H1 (cell line): ENCODE measurements around the gene C1orf50. TPM values are rescaled to one million over a fixed set of nuclear protein-coding genes. Genes with fewer than 3 reads are reported as not detected.
A peak's percentile ranks its signal among the peaks of the same experiment; 100 is the strongest.

Experiments used
- CTCF ChIA-PET: fragments of 300-600 bp; sonication (Branson Sonifier 250); formaldehyde crosslinking; loops from one replicate; lab custom pipeline; 2021; ENCODE audit not compliant: partially characterized antibody; lab: Charles Lee
- POLR2A ChIA-PET: fragments of 300-600 bp; sonication (Branson Sonifier 250); formaldehyde crosslinking; loops from one replicate; lab custom pipeline; 2021; ENCODE audit warnings: inconsistent platforms; ENCODE audit not compliant: partially characterized antibody; lab: Charles Lee
- DNase-seq, 2 experiments: peaks; one replicate each; pipeline versions ENCODE4 v3.0.0 to v3.0.0-alpha.2; 2010 to 2022; ENCODE audit warnings: low spot score in 2 of 2, low read depth in 1 of 2, mixed read lengths in 1 of 2
- FAIRE-seq: peaks from 2 replicates; lab custom pipeline; 2011; peaks lifted over from hg19 to GRCh38; lab: Jason Lieb, UNC
- H2AFZ ChIP-seq: 2 replicates; pipeline ENCODE4 v1.8.1; 2012; ENCODE audit warnings: low read length, inconsistent platforms
- H2AK5ac ChIP-seq: 2 replicates; pipeline ENCODE4 v1.6.1; 2013; ENCODE audit warnings: low read depth, low read length
- H2BK120ac ChIP-seq: replicated peaks from 2 replicates; pipeline ENCODE3; 2013; ENCODE audit warnings: low read depth, low read length, inconsistent platforms
- H2BK12ac ChIP-seq: 2 replicates; pipeline ENCODE4 v1.6.1; 2013; ENCODE audit warnings: low read depth, low read length
- H2BK15ac ChIP-seq: 2 replicates; pipeline ENCODE4 v1.6.1; 2013; ENCODE audit warnings: low read length
- H2BK20ac ChIP-seq: 2 replicates; pipeline ENCODE4 v1.6.1; 2013; ENCODE audit warnings: low read length
- H2BK5ac ChIP-seq: 2 replicates; pipeline ENCODE4 v1.6.1; 2013; ENCODE audit warnings: low read depth, low read length
- H3K14ac ChIP-seq: 2 replicates; pipeline ENCODE4 v1.6.1; 2013; ENCODE audit warnings: inconsistent platforms; ENCODE audit not compliant: insufficient read length
- H3K18ac ChIP-seq: 2 replicates; pipeline ENCODE4 v1.6.1; 2013; ENCODE audit warnings: low read length; ENCODE audit errors: extremely low read depth
- H3K23ac ChIP-seq: 2 replicates; pipeline ENCODE4 v1.6.1; 2013; ENCODE audit warnings: inconsistent platforms; ENCODE audit not compliant: insufficient read length
- H3K23me2 ChIP-seq: 2 replicates; pipeline ENCODE4 v1.6.1; 2013; ENCODE audit warnings: low read depth, low read length
- H3K27ac ChIP-seq: 2 replicates; pipeline ENCODE4 v1.6.1; 2011; ENCODE audit warnings: low read depth, low read length, inconsistent platforms
- H3K27me3 ChIP-seq, 4 experiments: replicated peaks in 1 of 4; 1 replicate in 1 of 4; 2 replicates in 3 of 4; pipeline versions ENCODE4 v1.6.1 to v1.8.1; 2011 to 2013; ENCODE audit warnings: low read length in 3 of 4, mild to moderate bottlenecking in 3 of 4, inconsistent platforms in 2 of 4, mixed read lengths in 2 of 4, moderate library complexity in 1 of 4; ENCODE audit not compliant: control insufficient read depth in 3 of 4, insufficient read depth in 3 of 4; ENCODE audit errors: extremely low read depth in 1 of 4
- H3K36me3 ChIP-seq, 4 experiments: 2 replicates each; pipeline versions ENCODE4 v1.6.1 to v1.8.1; 2011 to 2013; ENCODE audit warnings: mild to moderate bottlenecking in 4 of 4, low read length in 3 of 4, moderate library complexity in 2 of 4, control low read depth in 1 of 4, inconsistent platforms in 1 of 4; ENCODE audit not compliant: insufficient read depth in 4 of 4, control insufficient read depth in 2 of 4
- H3K4ac ChIP-seq: replicated peaks from 2 replicates; pipeline ENCODE3; 2013; ENCODE audit warnings: low read length, low read depth, mixed read lengths, inconsistent platforms; ENCODE audit not compliant: insufficient read length
- H3K4me1 ChIP-seq, 4 experiments: replicated peaks in 1 of 4; 1 replicate in 1 of 4; 2 replicates in 3 of 4; pipeline versions ENCODE4 v1.6.1 to v1.8.1; 2011 to 2013; ENCODE audit warnings: low read length in 3 of 4, inconsistent platforms in 2 of 4, mixed read lengths in 1 of 4; ENCODE audit not compliant: insufficient read depth in 4 of 4, control insufficient read depth in 3 of 4
- H3K4me2 ChIP-seq, 2 experiments: 2 replicates each; pipeline versions ENCODE4 v1.6.1 to v1.8.1; 2011 to 2013; ENCODE audit warnings: low read depth in 2 of 2, low read length in 2 of 2, control low read depth in 1 of 2, inconsistent platforms in 1 of 2, mild to moderate bottlenecking in 1 of 2; ENCODE audit not compliant: insufficient read depth in 1 of 2
- H3K4me3 ChIP-seq, 4 experiments: fragments of 200-600, 300-600 bp in 1 of 4; sonication (generic), shearing (Covaris generic), sonication (Bioruptor Twin) in 1 of 4; 2 replicates each; pipeline versions ENCODE4 v1.5.1 to v1.8.1; 2011 to 2016; ENCODE audit warnings: low read length in 4 of 4, low read depth in 3 of 4, control low read depth in 2 of 4, inconsistent platforms in 2 of 4, mild to moderate bottlenecking in 2 of 4, mixed read lengths in 1 of 4, moderate library complexity in 1 of 4; ENCODE audit not compliant: insufficient read depth in 2 of 4; ENCODE audit errors: extremely low read depth in 1 of 4
- H3K56ac ChIP-seq: replicated peaks from 2 replicates; pipeline ENCODE3; 2013; ENCODE audit warnings: low read depth, mild to moderate bottlenecking, mixed read lengths, low read length, inconsistent platforms; ENCODE audit not compliant: insufficient read length
- H3K79me1 ChIP-seq: 2 replicates; pipeline ENCODE4 v1.6.1; 2013; ENCODE audit warnings: low read depth, low read length, control low read depth
- H3K79me2 ChIP-seq, 2 experiments: 2 replicates each; pipeline versions ENCODE4 v1.6.1 to v1.8.1; 2012 to 2013; ENCODE audit warnings: low read length in 2 of 2, mild to moderate bottlenecking in 2 of 2, inconsistent platforms in 1 of 2; ENCODE audit not compliant: insufficient read depth in 2 of 2, control insufficient read depth in 1 of 2
- H3K9ac ChIP-seq, 4 experiments: replicated peaks in 1 of 4; 1 replicate in 1 of 4; 2 replicates in 3 of 4; pipeline versions ENCODE4 v1.6.1 to v1.8.1; 2011 to 2013; ENCODE audit warnings: low read depth in 3 of 4, low read length in 3 of 4, control low read depth in 2 of 4, mild to moderate bottlenecking in 2 of 4, moderate library complexity in 2 of 4, inconsistent platforms in 1 of 4; ENCODE audit errors: extremely low read depth in 1 of 4
- H3K9me3 ChIP-seq, 2 experiments: 2 replicates each; pipeline versions ENCODE4 v1.6.1 to v1.8.1; 2012 to 2013; ENCODE audit warnings: mild to moderate bottlenecking in 2 of 2, moderate library complexity in 2 of 2, control low read depth in 1 of 2, inconsistent platforms in 1 of 2, low read depth in 1 of 2, low read length in 1 of 2, mixed read lengths in 1 of 2; ENCODE audit not compliant: insufficient read depth in 2 of 2
- H4K20me1 ChIP-seq, 2 experiments: replicated peaks in 1 of 2; 2 replicates each; pipeline versions ENCODE3 to v1.8.1; 2011 to 2013; ENCODE audit warnings: inconsistent platforms in 2 of 2, low read length in 2 of 2, mild to moderate bottlenecking in 1 of 2; ENCODE audit not compliant: insufficient read depth in 2 of 2, control insufficient read depth in 1 of 2
- H4K5ac ChIP-seq: 2 replicates; pipeline ENCODE4 v1.6.1; 2013; ENCODE audit warnings: low read length, low read depth, mixed read lengths, inconsistent platforms; ENCODE audit not compliant: insufficient read length
- H4K8ac ChIP-seq: 2 replicates; pipeline ENCODE4 v1.8.0; 2013; ENCODE audit warnings: mild to moderate bottlenecking, moderate library complexity, low read length, inconsistent platforms; ENCODE audit not compliant: insufficient read depth; ENCODE audit errors: extremely low read depth
- H4K91ac ChIP-seq: replicated peaks from 2 replicates; pipeline ENCODE3; 2013; ENCODE audit warnings: low read length, mixed read lengths, inconsistent platforms; ENCODE audit not compliant: insufficient read length
- CREB1 ChIP-seq: IDR thresholded peaks from 2 replicates; pipeline ENCODE4 v1.6.1; 2012; ENCODE audit warnings: inconsistent platforms
- HDAC2 ChIP-seq, 2 experiments: fragments of 300-600 bp in 1 of 2; sonication (generic) in 1 of 2; IDR thresholded peaks; 2 replicates each; pipeline ENCODE4 v1.6.1; 2011 to 2012; ENCODE audit warnings: low read depth in 2 of 2, low read length in 2 of 2, mild to moderate bottlenecking in 2 of 2, moderate library complexity in 2 of 2, borderline replicate concordance in 1 of 2, inconsistent platforms in 1 of 2
- KDM1A ChIP-seq: fragments of 200-600, 300-600 bp; sonication (generic); IDR thresholded peaks from 2 replicates; pipeline ENCODE4 v1.7.1; 2016; ENCODE audit warnings: mild to moderate bottlenecking, low read length, borderline replicate concordance
- SIRT6 ChIP-seq: IDR thresholded peaks from one replicate; pipeline ENCODE4 v1.7.1; 2012; ENCODE audit warnings: low read length, inconsistent platforms
- WGBS, 2 experiments: shearing (Covaris generic) in 1 of 2; methylation state at CpG; one replicate each; pipeline versions ENCODE4 v1.1.6 to v1.1.7; 2013 to 2015; ENCODE audit warnings: low lambda C conversion rate in 2 of 2, mixed read lengths in 2 of 2, inconsistent platforms in 1 of 2, low coverage in 1 of 2, missing lambda C conversion rate in 1 of 2; ENCODE audit not compliant: insufficient replicate concordance in 2 of 2, insufficient coverage in 1 of 2, insufficient read length in 1 of 2; ENCODE audit errors: extremely low coverage in 1 of 2, missing lambda C conversion rate in 1 of 2; 5-methylcytosine and 5-hydroxymethylcytosine counted together
- long read RNA-seq, 2 experiments: library from RNA in 1 of 2; library from capped mRNA in 1 of 2; stranded (forward); transcript quantifications; one replicate each; pipeline ENCODE4 v2.0.0, GENCODE V29; 2021; ENCODE audit warnings: inconsistent platforms in 1 of 2
- polyA minus RNA-seq, 3 experiments: library from RNA; depleted of rRNA, polyadenylated mRNA; stranded (reverse); fragments of >200 nt; gene quantifications; 1 replicate in 2 of 3; 2 replicates in 1 of 3; pipeline ENCODE4 v1.2.3, GENCODE V29; 2011
- polyA plus RNA-seq, 7 experiments: library from polyadenylated mRNA; depleted of rRNA in 3 of 7; stranded (reverse) in 5 of 7; unstranded in 2 of 7; fragments of >200 nt in 5 of 7; fragments of 200-250 nt in 2 of 7; gene quantifications; 1 replicate in 5 of 7; 2 replicates in 1 of 7; 4 replicates in 1 of 7; pipeline versions ENCODE4 v1.2.1 to v1.2.3, GENCODE V29; 2011 to 2013; ENCODE audit warnings: missing spikeins in 2 of 7, mixed read lengths in 2 of 7
- total RNA-seq: library from RNA; stranded (reverse); fragmentation: NEBNext Ultra II Directional; extraction: Animal tissue kit (Norgen Biotek cat#: 25700); gene quantifications from 2 replicates; pipeline ENCODE4 v1.2.1, GENCODE V29; 2021
- TF ChIP-seq, protein P1 (sequence below), 3 experiments: IDR thresholded peaks; 1 replicate in 2 of 3; 2 replicates in 1 of 3; pipeline versions ENCODE4 v1.5.1 to v1.6.1; 2011; ENCODE audit warnings: low read length in 3 of 3, mild to moderate bottlenecking in 3 of 3, inconsistent platforms in 2 of 3, low read depth in 1 of 3, moderate library complexity in 1 of 3; ENCODE audit not compliant: insufficient read depth in 1 of 3; ENCODE audit errors: control extremely low read depth in 1 of 3

The C1orf50 gene
- 6.9 and 7.1 TPM in 2 replicates for total RNA-seq
- 2.1 and 3.2 TPM in 2 replicates for polyA plus RNA-seq (2011; rRNA removed)
- polyA plus RNA-seq (2011; cell fraction: cytosol; rRNA removed): 4.0 TPM
- 1.5 TPM for polyA plus RNA-seq (2011; cell fraction: nucleus; rRNA removed)
- polyA plus RNA-seq (2012, experiment 1 of 2): 2.5 to 6.3 TPM (median 3.1 TPM) in 4 replicates
- 0.60 TPM for polyA plus RNA-seq (2012, experiment 2 of 2)
- polyA plus RNA-seq (2013, experiment 1 of 2): 2.6 TPM
- polyA plus RNA-seq (2013, experiment 2 of 2): 2.3 TPM
- polyA minus RNA-seq (2011; rRNA and poly(A)+ RNA removed): 2.2 and 3.3 TPM in 2 replicates
- 2.5 TPM for polyA minus RNA-seq (2011; cell fraction: cytosol; rRNA and poly(A)+ RNA removed)
- polyA minus RNA-seq (2011; cell fraction: nucleus; rRNA and poly(A)+ RNA removed): 3.0 TPM
- long read RNA-seq, experiment 1, full-length matches to known transcripts: 6 of 9 reads
- long read RNA-seq, experiment 1, partial matches to known transcripts: 0 of 9 reads
- long read RNA-seq, experiment 1, other reads (novel, unspliced or antisense): 3 of 9 reads
- long read RNA-seq, experiment 2, partial matches to known transcripts: 0 of 2 reads
- long read RNA-seq, experiment 2, other reads (novel, unspliced or antisense): 2 of 2 reads

DNA sequence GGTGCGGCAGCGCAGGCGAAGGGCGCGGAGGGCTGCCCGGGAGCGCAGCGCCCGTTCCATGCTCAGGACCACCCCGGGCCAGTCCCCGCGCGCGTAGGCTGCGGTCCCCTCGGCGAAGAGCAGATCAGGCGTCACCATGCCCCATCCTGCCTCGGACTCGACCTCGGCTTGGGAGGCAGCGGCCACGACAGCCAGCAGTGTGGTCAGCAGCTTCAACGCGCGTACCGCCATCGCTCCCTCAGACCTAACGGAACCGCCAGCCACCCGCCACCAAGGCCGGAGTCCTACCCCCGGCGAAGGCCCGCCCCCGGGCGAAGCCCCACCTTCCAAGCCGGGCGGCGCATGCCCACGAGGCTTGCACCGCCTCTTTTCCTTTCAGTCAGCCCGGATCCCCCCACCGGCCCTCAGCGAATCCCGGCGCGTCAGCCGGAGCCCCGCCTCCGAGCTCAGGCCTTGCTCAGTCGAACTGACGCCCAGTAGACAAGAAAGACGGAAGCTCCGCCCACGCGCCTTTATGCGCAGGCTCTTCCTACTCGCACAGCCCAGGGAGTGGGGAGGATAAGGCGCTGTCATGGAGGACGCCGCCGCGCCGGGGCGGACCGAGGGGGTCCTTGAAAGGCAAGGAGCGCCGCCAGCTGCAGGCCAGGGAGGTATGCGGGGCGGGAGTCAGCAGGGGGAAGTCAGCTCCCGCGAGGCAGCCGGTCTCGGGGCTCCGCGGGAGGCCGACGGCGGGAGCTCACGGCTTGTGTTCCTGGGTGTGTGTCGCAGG lies at the start of gene C1orf50, which contains the start of gene P3H1:
Gene C1orf50 (plus strand): TSS at position 509 of the 769 bp plus-strand sequence. CDS start 63 bp downstream, at position 572.
Gene P3H1 (minus strand): TSS at position 288 of the 769 bp plus-strand sequence. CDS start 57 bp downstream, at position 231.
- POLR2A ChIA-PET: interaction anchor here (0.7 to 2.2 kb wide), 15 partner anchors 10 to 222 kb away, joined by 3 to 14 read pairs (median 5); partner anchors contain the start of genes CLDN19 and YBX1
- 1% methylated on average over 67 of the region's 82 CpGs; no CpG with 5 or more reads in 1 of the 2 experiments for WGBS, 2 experiments
- Histone ChIP-seq H3K56ac (peak within 1 kb of the TSS; percentile 70), H3K79me2 (peaks cover 6 to 28% of the 10 kb centered on the region in 2 experiments; a peak in 3 of 4 replicates), H2AFZ (peak within 1 kb of the TSS; percentile 67), H2BK15ac (peak within 1 kb of the TSS; percentile 95; the same call in 1 of the 2 replicates), H3K18ac (peak within 1 kb of the TSS; percentile 75), H3K79me1 (no peaks in the 10 kb centered on the region), H3K14ac (no peak within 1 kb of the TSS), H4K5ac (peak within 1 kb of the TSS; percentile 58), H3K4me3 (peak within 1 kb of the TSS; percentile 82 to 92 (median 84)), H4K8ac (peak within 1 kb of the TSS; percentile 75), H3K4me2 (peak within 1 kb of the TSS; percentile 87 to 90), H3K4ac (peak within 1 kb of the TSS; percentile 4), H3K27ac (peak within 1 kb of the TSS; percentile 17; the same call in 1 of the 2 replicates), H3K23me2 (peaks cover 7% of the 10 kb centered on the region), H3K9ac (peak within 1 kb of the TSS; percentile 52 to 77 (median 59)), H3K23ac (no peak within 1 kb of the TSS), H2AK5ac (no peak within 1 kb of the TSS), H3K9me3 (no peaks in the 10 kb centered on the region), H3K27me3 (no peaks in the 10 kb centered on the region), H2BK12ac (peak within 1 kb of the TSS; percentile 90; the same call in 1 of the 2 replicates), H3K4me1 (peaks cover 0 to 6% (median 3%) of the 10 kb centered on the region in 4 experiments; a peak in 5 of 7 replicates), H2BK120ac (no peak within 1 kb of the TSS), H2BK5ac (peak within 1 kb of the TSS; percentile 87; the same call in 1 of the 2 replicates), H2BK20ac (no peak within 1 kb of the TSS), H4K91ac (peak within 1 kb of the TSS; percentile 92), H3K36me3 (no peaks in the 10 kb centered on the region), H4K20me1 (peaks cover 0 to 4% of the 10 kb centered on the region in 2 experiments)
- no peak for FAIRE-seq
- peak; percentile 98 to 99 for DNase-seq
- CTCF ChIA-PET: interaction anchor here (0.5 to 4.6 kb wide), 17 partner anchors 9 to 608 kb away, joined by 3 to 26 read pairs (median 4); partner anchors contain the start of gene ZNF691
- peak; percentile 52 for TF ChIP-seq CREB1
- TF ChIP-seq HDAC2 (IDR thresholded peaks at IDR 0.05; ENCODE audit: borderline replicate concordance in 1 of 2, low read depth in 2 of 2, low read length in 2 of 2): peak in 1 of 2 experiments; percentile 89; a peak in 1 of 4 replicates
- TF ChIP-seq, protein P1, sequence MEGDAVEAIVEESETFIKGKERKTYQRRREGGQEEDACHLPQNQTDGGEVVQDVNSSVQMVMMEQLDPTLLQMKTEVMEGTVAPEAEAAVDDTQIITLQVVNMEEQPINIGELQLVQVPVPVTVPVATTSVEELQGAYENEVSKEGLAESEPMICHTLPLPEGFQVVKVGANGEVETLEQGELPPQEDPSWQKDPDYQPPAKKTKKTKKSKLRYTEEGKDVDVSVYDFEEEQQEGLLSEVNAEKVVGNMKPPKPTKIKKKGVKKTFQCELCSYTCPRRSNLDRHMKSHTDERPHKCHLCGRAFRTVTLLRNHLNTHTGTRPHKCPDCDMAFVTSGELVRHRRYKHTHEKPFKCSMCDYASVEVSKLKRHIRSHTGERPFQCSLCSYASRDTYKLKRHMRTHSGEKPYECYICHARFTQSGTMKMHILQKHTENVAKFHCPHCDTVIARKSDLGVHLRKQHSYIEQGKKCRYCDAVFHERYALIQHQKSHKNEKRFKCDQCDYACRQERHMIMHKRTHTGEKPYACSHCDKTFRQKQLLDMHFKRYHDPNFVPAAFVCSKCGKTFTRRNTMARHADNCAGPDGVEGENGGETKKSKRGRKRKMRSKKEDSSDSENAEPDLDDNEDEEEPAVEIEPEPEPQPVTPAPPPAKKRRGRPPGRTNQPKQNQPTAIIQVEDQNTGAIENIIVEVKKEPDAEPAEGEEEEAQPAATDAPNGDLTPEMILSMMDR (IDR thresholded peaks at IDR 0.05; ENCODE audit: control extremely low read depth in 1 of 3, insufficient read depth in 1 of 3, low read depth in 1 of 3, low read length in 3 of 3): no peak
- TF ChIP-seq SIRT6: no peak
- TF ChIP-seq KDM1A: peak; percentile 75
